ENCODE measurements around the gene HMSD. TPM values are rescaled to one million over a fixed set of nuclear protein-coding genes. Genes with fewer than 3 reads are reported as not detected.
"Not testable (repeated sequence)": the region's sequence is repeated elsewhere in the genome, so short reads cannot be mapped to it uniquely, and the experiment has no call there.

The HMSD gene
- total RNA-seq, 2 donors from 2014 or later, result 0.70 to 5.5 TPM

DNA sequence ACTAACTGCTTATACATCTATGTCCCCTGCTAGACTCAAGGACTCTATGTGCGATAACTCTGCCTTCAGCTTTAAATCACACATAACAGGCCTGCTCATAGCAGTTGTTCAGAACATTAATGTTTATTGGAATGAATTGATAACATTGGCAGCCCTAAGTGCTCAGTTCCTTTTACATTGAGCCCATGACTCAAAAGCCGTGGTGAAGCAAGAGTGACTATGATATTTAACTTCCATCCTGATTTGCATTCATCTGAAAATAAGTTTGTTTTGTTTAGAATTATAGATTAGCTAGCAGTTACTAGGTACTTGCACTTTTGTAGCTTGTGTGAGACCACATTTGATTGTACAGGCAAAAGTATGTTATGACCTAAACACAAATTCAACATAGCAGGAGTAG, 27.1 kb upstream of the HMSD start:
- H3K4me1 ChIP-seq (ENCODE audit: control insufficient read depth, insufficient read depth, low read length), result no peaks in the 10 kb centered on the region
- H3K27ac Mint-ChIP-seq, result no peak overlapping the region
- H3K36me3 ChIP-seq (ENCODE audit: control insufficient read depth, insufficient read depth, low read length), result no peaks in the 10 kb centered on the region

DNA sequence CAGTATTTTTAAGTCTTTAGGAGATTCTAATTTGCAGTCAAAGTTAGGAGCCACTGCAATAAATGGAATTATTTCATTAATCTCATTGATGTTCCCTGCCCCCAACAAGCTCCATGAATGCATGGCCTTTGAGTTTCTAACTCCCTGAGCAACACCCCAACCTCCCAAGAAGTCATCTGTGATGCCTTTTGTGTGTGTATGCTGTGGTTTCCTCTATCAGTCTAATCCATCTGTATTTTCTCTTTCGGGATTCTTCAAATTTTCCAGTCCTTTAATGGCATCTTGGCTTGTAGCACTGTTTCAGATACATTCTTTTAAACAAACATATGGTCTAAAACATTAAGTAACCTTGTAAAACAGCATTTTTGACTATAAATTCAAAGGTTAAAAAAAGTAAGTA, 24.6 kb upstream of the HMSD start:
- Mint-ChIP-seq H3K4me1 (no peaks in the 10 kb centered on the region), H3K27ac (no peak overlapping the region), H3K4me3 (no peak overlapping the region), H3K36me3 (ENCODE audit: low read depth) (no peaks in the 10 kb centered on the region), H3K27me3 (ENCODE audit: insufficient read depth) (no peaks in the 10 kb centered on the region), H3K9me3 (no peaks in the 10 kb centered on the region)
- TF ChIP-seq CTCF (conservative IDR thresholded peaks at IDR 0.05), result no peak
- DNase-seq, result no peak
- Histone ChIP-seq H3K9ac (ENCODE audit: extremely low read depth, low read length, poor library complexity, severe bottlenecking) (no peak overlapping the region), H3K27ac (ENCODE audit: low read depth, low read length) (no peak overlapping the region), H3K36me3 (ENCODE audit: control insufficient read depth, insufficient read depth, low read length) (no peaks in the 10 kb centered on the region), H3K9me3 (ENCODE audit: control insufficient read depth, low read length) (no peaks in the 10 kb centered on the region), H3K4me1 (ENCODE audit: control insufficient read depth, insufficient read depth, low read length) (no peaks in the 10 kb centered on the region), H3K4me3 (ENCODE audit: low read length) (no peak overlapping the region), H3K27me3 (ENCODE audit: control insufficient read depth, insufficient read depth, low read length, poor library complexity, severe bottlenecking) (no peaks in the 10 kb centered on the region)
- 88% methylated on average over 1 of the region's 1 CpG; no CpG with 5 or more reads in 1 of the 2 experiments for WGBS, 2 experiments (ENCODE audit: insufficient coverage in 1 of 2, insufficient read length in 1 of 2)

More for the DNA sequence above, 27.1 kb upstream of the HMSD start:
- H3K27me3 ChIP-seq (ENCODE audit: control insufficient read depth, insufficient read depth, low read length, poor library complexity, severe bottlenecking), result no peaks in the 10 kb centered on the region
- H3K9ac ChIP-seq (ENCODE audit: extremely low read depth, low read length, poor library complexity, severe bottlenecking), result no peak overlapping the region
- Mint-ChIP-seq H3K36me3 (ENCODE audit: low read depth) (no peaks in the 10 kb centered on the region), H3K4me3 (no peak overlapping the region), H3K9me3 (no peaks in the 10 kb centered on the region), H3K27me3 (ENCODE audit: insufficient read depth) (no peaks in the 10 kb centered on the region), H3K4me1 (no peaks in the 10 kb centered on the region)
- DNase-seq, result no peak
- H3K9me3 ChIP-seq (ENCODE audit: control insufficient read depth, low read length), result no peaks in the 10 kb centered on the region
- no peak for TF ChIP-seq CTCF (conservative IDR thresholded peaks at IDR 0.05)
- no peak overlapping the region for H3K27ac ChIP-seq (ENCODE audit: low read depth, low read length)
- WGBS, 2 experiments (ENCODE audit: insufficient coverage in 1 of 2, insufficient read length in 1 of 2), result 89 to 90% methylated on average over 1 to 2 of the region's 2 CpGs
- no peak overlapping the region for H3K4me3 ChIP-seq (ENCODE audit: low read length)

- H3K27ac ChIP-seq (ENCODE audit: low read depth, low read length), result no peak overlapping the region
- H3K36me3 ChIP-seq (ENCODE audit: control insufficient read depth, insufficient read depth, low read length), result no peaks in the 10 kb centered on the region
- Mint-ChIP-seq H3K36me3 (ENCODE audit: low read depth) (no peaks in the 10 kb centered on the region), H3K9me3 (no peaks in the 10 kb centered on the region), H3K4me1 (no peaks in the 10 kb centered on the region), H3K4me3 (no peak overlapping the region), H3K27me3 (ENCODE audit: insufficient read depth) (peaks cover 6% of the 10 kb centered on the region), H3K27ac (no peak overlapping the region)
- H3K9me3 ChIP-seq (ENCODE audit: control insufficient read depth, low read length), result no peaks in the 10 kb centered on the region
- no peak for DNase-seq
- H3K4me3 ChIP-seq (ENCODE audit: low read length), result no peak overlapping the region
- H3K27me3 ChIP-seq (ENCODE audit: control insufficient read depth, insufficient read depth, low read length, poor library complexity, severe bottlenecking), result peaks cover under 1% of the 10 kb centered on the region
- no peak overlapping the region for H3K9ac ChIP-seq (ENCODE audit: extremely low read depth, low read length, poor library complexity, severe bottlenecking)
- H3K4me1 ChIP-seq (ENCODE audit: control insufficient read depth, insufficient read depth, low read length), result no peaks in the 10 kb centered on the region
- TF ChIP-seq CTCF (conservative IDR thresholded peaks at IDR 0.05), result no peak
- 86 to 87% methylated on average over 4 to 8 of the region's 8 CpGs for WGBS, 2 experiments (ENCODE audit: insufficient coverage in 1 of 2, insufficient read length in 1 of 2)
These were observed 20.8 kb upstream of the HMSD start for GRCh38 chr18:63928331-63928730.

- not testable (repeated sequence) for H3K9me3 Mint-ChIP-seq; H3K27me3 ChIP-seq (ENCODE audit: control insufficient read depth, insufficient read depth, low read length, poor library complexity, severe bottlenecking); H3K4me3 Mint-ChIP-seq; H3K4me1 ChIP-seq (ENCODE audit: control insufficient read depth, insufficient read depth, low read length); H3K27ac Mint-ChIP-seq; H3K9ac ChIP-seq (ENCODE audit: extremely low read depth, low read length, poor library complexity, severe bottlenecking); H3K36me3 ChIP-seq (ENCODE audit: control insufficient read depth, insufficient read depth, low read length); H3K27ac ChIP-seq (ENCODE audit: low read depth, low read length); H3K4me3 ChIP-seq (ENCODE audit: low read length); H3K36me3 Mint-ChIP-seq (ENCODE audit: low read depth); H3K9me3 ChIP-seq (ENCODE audit: control insufficient read depth, low read length); DNase-seq; H3K4me1 Mint-ChIP-seq
- peaks cover 13% of the 10 kb centered on the region for H3K27me3 Mint-ChIP-seq (ENCODE audit: insufficient read depth)
These were observed 19.7 kb upstream of the HMSD start for GRCh38 chr18:63929369-63929768.

Measured in endodermal cell (in vitro differentiated cells).